Thyroid gland (tissue), 4 donors: ENCODE data around the gene MAGI1. TPM values are rescaled to one million over a fixed set of nuclear protein-coding genes. Genes with fewer than 3 reads are reported as not detected.
A peak's percentile ranks its signal among the peaks of the same experiment; 100 is the strongest.

Source experiments
- DNase-seq, 2 donors: peaks; one replicate each; pipeline ENCODE4 v3.0.0-alpha.2; 2019
- H3K27ac ChIP-seq, 3 donors: fragments of 200-600 bp; sonication (generic); 1 replicate in 2 of 3; 2 replicates in 1 of 3; pipeline ENCODE4 v1.5.1; 2016 to 2019; ENCODE audit warnings: mild to moderate bottlenecking in 1 of 3, moderate library complexity in 1 of 3
- H3K27me3 ChIP-seq: fragments of 200-600 bp; sonication (generic); one replicate; pipeline ENCODE4 v1.5.1; 2019
- H3K36me3 ChIP-seq, 2 donors: fragments of 200-600 bp; sonication (generic); one replicate each; pipeline ENCODE4 v1.5.1; 2016 to 2019
- H3K4me1 ChIP-seq, 2 donors: fragments of 200-600 bp; sonication (generic); one replicate each; pipeline ENCODE4 v1.5.1; 2017 to 2019
- H3K4me3 ChIP-seq, 3 donors: fragments of 200-600 bp; sonication (generic); replicated peaks in 1 of 3; 1 replicate in 2 of 3; 2 replicates in 1 of 3; pipeline ENCODE4 v1.5.1; 2016; ENCODE audit warnings: mild to moderate bottlenecking in 1 of 3
- H3K9me3 ChIP-seq: fragments of 200-600 bp; sonication (generic); one replicate; pipeline ENCODE4 v1.5.1; 2017
- CTCF ChIP-seq, 6 experiments: fragments of 200-600 bp in 3 of 6; fragments of 450-650 bp in 3 of 6; sonication (generic) in 3 of 6; IDR thresholded peaks; one replicate each; pipeline ENCODE4 v1.5.1; 2016 to 2019; ENCODE audit warnings: antibody characterized with exemption in 6 of 6, mild to moderate bottlenecking in 2 of 6, inconsistent platforms in 1 of 6, moderate library complexity in 1 of 6
- POLR2A ChIP-seq, 2 donors: fragments of 450-650 bp; IDR thresholded peaks; one replicate each; pipeline ENCODE4 v1.6.1; 2017; ENCODE audit warnings: antibody characterized with exemption in 2 of 2, mild to moderate bottlenecking in 2 of 2, moderate library complexity in 1 of 2
- WGBS, 2 donors: methylation state at CpG; one replicate each; pipeline ENCODE4 v1.1.5; 2017; 5-methylcytosine and 5-hydroxymethylcytosine counted together
- intact Hi-C: fragments of 100-400 bp; cut with DNase I; formaldehyde crosslinking; loops from one replicate; pipeline ENCODE4 v1.15.1; 2023
- total RNA-seq, 4 donors: library from RNA; depleted of rRNA; stranded (reverse); fragments of >200 nt; gene quantifications; one replicate each; pipeline ENCODE4 v1.2.3, GENCODE V29; 2016

Gene MAGI1
- total RNA-seq, 4 donors from 2014 or later = 60.5 to 123 (median 87.5) TPM

GRCh38 chr3:65857327-65857726 lies 181.4 kb downstream of the MAGI1 start:
- 75 to 82% methylated on average over 3 of the region's 3 CpGs for WGBS, 2 donors
- Histone ChIP-seq H3K27me3 (no peaks in the 10 kb centered on the region), H3K9me3 (no peaks in the 10 kb centered on the region), H3K4me1 (peaks cover 21 to 44% of the 10 kb centered on the region in 2 donors), H3K27ac (peak overlapping the region in 1 of 3 donors; percentile 67), H3K4me3 (no peak overlapping the region), H3K36me3 (no peaks in the 10 kb centered on the region)
- no peak for DNase-seq
- intact Hi-C loops = no loop called here
- TF ChIP-seq CTCF (IDR thresholded peaks at IDR 0.05) (no peak), POLR2A (IDR thresholded peaks at IDR 0.05) (no peak)

- intact Hi-C loops = no loop called here
- peak in 1 of 2 donors; percentile 18 for DNase-seq
- no peak overlapping the region for H3K4me3 ChIP-seq
- no peak for TF ChIP-seq CTCF (IDR thresholded peaks at IDR 0.05)
- no peak for TF ChIP-seq POLR2A (IDR thresholded peaks at IDR 0.05)
- peak overlapping the region in 1 of 3 donors; percentile 67 for H3K27ac ChIP-seq
- H3K27me3 ChIP-seq = no peaks in the 10 kb centered on the region
- WGBS, 2 donors = 49 to 74% methylated on average over 2 of the region's 2 CpGs
- H3K36me3 ChIP-seq = no peaks in the 10 kb centered on the region
- H3K4me1 ChIP-seq = peaks cover 17 to 40% of the 10 kb centered on the region in 2 donors
- no peaks in the 10 kb centered on the region for H3K9me3 ChIP-seq
These were observed 181.8 kb downstream of the MAGI1 start for GRCh38 chr3:65856907-65857306.

- Histone ChIP-seq H3K9me3 (no peaks in the 10 kb centered on the region), H3K27ac (peak overlapping the region in 1 of 3 donors; percentile 67), H3K4me3 (no peak overlapping the region), H3K27me3 (no peaks in the 10 kb centered on the region), H3K36me3 (no peaks in the 10 kb centered on the region), H3K4me1 (peaks cover 7 to 30% of the 10 kb centered on the region in 2 donors)
- TF ChIP-seq CTCF (IDR thresholded peaks at IDR 0.05) = no peak
- TF ChIP-seq POLR2A (IDR thresholded peaks at IDR 0.05) = peak in 1 of 2 donors; percentile 10
- intact Hi-C loops = no loop called here
- 71 to 83% methylated on average over 4 of the region's 4 CpGs for WGBS, 2 donors
- peak; percentile 51 to 65 for DNase-seq
These were observed 183.2 kb downstream of the MAGI1 start for GRCh38 chr3:65855370-65856100.

- peaks cover 7 to 28% of the 10 kb centered on the region in 2 donors for H3K4me1 ChIP-seq
- no peak for DNase-seq
- no peaks in the 10 kb centered on the region for H3K9me3 ChIP-seq
- H3K27ac ChIP-seq = peak overlapping the region in 2 of 3 donors; percentile 22 to 67
- WGBS, 2 donors = 69 to 71% methylated on average over 8 of the region's 8 CpGs
- TF ChIP-seq CTCF (IDR thresholded peaks at IDR 0.05) (no peak), POLR2A (IDR thresholded peaks at IDR 0.05) (no peak)
- H3K36me3 ChIP-seq = no peaks in the 10 kb centered on the region
- H3K27me3 ChIP-seq = no peaks in the 10 kb centered on the region
- H3K4me3 ChIP-seq = no peak overlapping the region
- intact Hi-C loops = no loop called here
These were observed 184.0 kb downstream of the MAGI1 start for GRCh38 chr3:65854606-65855304.

- Histone ChIP-seq H3K36me3 (no peaks in the 10 kb centered on the region), H3K27me3 (no peaks in the 10 kb centered on the region), H3K9me3 (no peaks in the 10 kb centered on the region), H3K4me3 (no peak overlapping the region), H3K4me1 (peaks cover 26 to 27% of the 10 kb centered on the region in 2 donors), H3K27ac (no peak overlapping the region)
- TF ChIP-seq POLR2A (IDR thresholded peaks at IDR 0.05) (no peak), CTCF (IDR thresholded peaks at IDR 0.05) (no peak)
- intact Hi-C loops = no loop called here
- 89 to 90% methylated on average over 4 of the region's 4 CpGs for WGBS, 2 donors
- no peak for DNase-seq
These were observed 186.9 kb downstream of the MAGI1 start for GRCh38 chr3:65851827-65852226.
